Activated naive CD4-positive, alpha-beta T cell treated with anti-CD3 and anti-CD28 coated beads for 36 hours (primary cell): ENCODE results near the gene CGAS. TPM values are rescaled to one million over a fixed set of nuclear protein-coding genes. Genes with fewer than 3 reads are reported as not detected.

Source experiments
- total RNA-seq, 2 experiments: library from RNA; stranded (reverse); gene quantifications; one replicate each; pipeline ENCODE4 v1.2.3, GENCODE V29; 2021

Gene CGAS
- total RNA-seq, 2 experiments from 2014 or later: 17.4 to 17.8 TPM

Other genes with a start within 250 kb of the CGAS start
- not detected for gene KHDC1L, start 226.8 kb downstream of the CGAS start, total RNA-seq
- 1 to 10 TPM; 1.1 to 1.6 TPM for gene KHDC1, start 189.1 kb downstream of the CGAS start, total RNA-seq
- not detected for gene DPPA5, start 98.0 kb downstream of the CGAS start, total RNA-seq
- not detected for gene KHDC3L, start 89.6 kb downstream of the CGAS start, total RNA-seq
- gene OOEP, start 82.4 kb downstream of the CGAS start, total RNA-seq: under 1 TPM in 1 of 2 experiments, not detected in 1; 0.31 TPM
- gene DDX43, start 57.5 kb downstream of the CGAS start, total RNA-seq: not detected
- gene MTO1, start 9.4 kb upstream of the CGAS start, total RNA-seq: 10 to 100 TPM; 38.7 to 47.1 TPM
- gene EEF1A1, start 68.7 kb upstream of the CGAS start, total RNA-seq: over 10,000 TPM; 18,342 to 18,732 TPM
- gene SLC17A5, start 201.7 kb upstream of the CGAS start, total RNA-seq: 1 to 10 TPM; 1.7 to 2.0 TPM
- 1 to 10 TPM; 6.7 to 7.6 TPM for gene CD109, start 243.9 kb upstream of the CGAS start, total RNA-seq